Lower leg skin (tissue), 4 donors: ENCODE results near the gene ATAD3C. TPM values are rescaled to one million over a fixed set of nuclear protein-coding genes. Genes with fewer than 3 reads are reported as not detected.

Experiments
- DNase-seq, 2 donors: peaks; one replicate each; pipeline ENCODE4 v3.0.0-alpha.2; 2019; ENCODE audit warnings: low spot score in 2 of 2
- H3K4me3 ChIP-seq: fragments of 200-600 bp; sonication (generic); 2 replicates; pipeline ENCODE4 v1.5.1; 2017; ENCODE audit warnings: mild to moderate bottlenecking, low read depth; ENCODE audit not compliant: poor library complexity, severe bottlenecking
- CTCF ChIP-seq, 3 donors: fragments of 450-650 bp; IDR thresholded peaks; one replicate each; pipeline ENCODE4 v1.5.1; 2016; ENCODE audit warnings: antibody characterized with exemption in 3 of 3, mild to moderate bottlenecking in 3 of 3, moderate library complexity in 2 of 3
- POLR2A ChIP-seq, 2 donors: fragments of 450-650 bp; IDR thresholded peaks; one replicate each; pipeline ENCODE4 v1.6.1; 2016 to 2017; ENCODE audit warnings: antibody characterized with exemption in 2 of 2, mild to moderate bottlenecking in 1 of 2, moderate library complexity in 1 of 2
- WGBS, 2 donors: methylation state at CpG; one replicate each; pipeline ENCODE4 v1.1.5; 2018; 5-methylcytosine and 5-hydroxymethylcytosine counted together
- intact Hi-C: fragments of 100-400 bp; cut with DNase I; formaldehyde crosslinking; loops from one replicate; pipeline ENCODE4 v1.15.0; 2023; ENCODE audit warnings: low total_unique reads
- total RNA-seq, 4 donors: library from RNA; depleted of rRNA; stranded (reverse); fragments of >200 nt; gene quantifications; one replicate each; pipeline ENCODE4 v1.1.0, GENCODE V29; 2016

ATAD3C gene
- total RNA-seq, 4 donors from 2014 or later: 0.17 to 2.1 (median 0.63) TPM

- intact Hi-C loops: no loop called here
- DNase-seq: peak in 1 of 2 donors; percentile 91
- WGBS, 2 donors: 20 to 74% methylated on average over 1 to 5 of the region's 5 CpGs
- H3K4me3 ChIP-seq: no peak overlapping the region
- TF ChIP-seq POLR2A (IDR thresholded peaks at IDR 0.05): no peak
- no peak for TF ChIP-seq CTCF (IDR thresholded peaks at IDR 0.05)
Measured at GRCh38 chr1:1431845-1432273, 17.6 kb upstream of the ATAD3C start.

GRCh38 chr1:1432274-1432950 is 17.1 kb upstream of the ATAD3C start:
- 66 to 69% methylated on average over 23 to 25 of the region's 28 CpGs for WGBS, 2 donors
- peak in 1 of 2 donors; percentile 78 for DNase-seq
- TF ChIP-seq POLR2A (IDR thresholded peaks at IDR 0.05) (no peak), CTCF (IDR thresholded peaks at IDR 0.05) (no peak)
- intact Hi-C loops: no loop called here
- H3K4me3 ChIP-seq: no peak overlapping the region

DNA sequence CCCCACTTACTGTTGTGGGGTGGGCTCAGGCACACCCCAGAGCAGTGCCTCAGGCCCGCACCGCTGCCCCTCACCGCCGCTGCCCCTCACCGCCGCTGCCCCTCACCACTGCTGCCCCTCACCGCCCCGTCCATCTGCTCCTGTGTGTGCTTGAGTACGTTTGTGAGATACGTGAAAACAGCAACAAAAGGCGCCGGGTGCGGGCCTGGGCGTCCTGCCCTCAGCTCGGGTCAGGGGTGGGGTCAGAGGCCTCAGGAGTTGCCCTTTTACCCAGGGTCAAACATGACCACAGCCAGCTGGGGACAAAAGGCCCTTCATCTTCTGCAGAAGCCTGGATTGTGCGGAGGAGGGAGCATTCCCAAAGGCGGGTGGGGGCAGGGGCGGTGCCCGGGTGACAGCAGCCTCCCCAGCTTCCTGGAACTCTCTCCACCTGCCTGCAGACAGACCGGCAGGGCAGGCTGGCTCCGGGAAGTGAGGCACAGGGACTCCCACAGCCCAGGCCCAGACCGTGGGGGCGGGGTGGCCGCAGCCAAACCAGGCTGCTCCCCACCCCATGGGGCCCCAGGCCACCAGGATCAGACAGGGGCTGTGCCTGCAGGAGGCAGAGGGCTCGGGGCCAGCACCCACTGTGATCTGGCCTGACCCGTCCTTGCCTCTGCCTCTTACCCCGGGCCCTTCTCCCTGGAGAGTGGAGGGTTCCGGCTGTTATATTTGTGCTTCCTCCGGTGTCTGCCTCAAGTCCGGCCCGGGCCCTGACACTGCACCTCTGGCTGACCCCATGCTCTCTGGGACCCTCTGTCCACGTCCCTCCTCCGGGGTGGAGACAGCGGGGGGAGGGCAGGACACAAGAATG is 16.3 kb upstream of the ATAD3C start:
- peak; percentile 70 to 94 for DNase-seq
- no peak overlapping the region for H3K4me3 ChIP-seq
- intact Hi-C loops: no loop called here

DNA sequence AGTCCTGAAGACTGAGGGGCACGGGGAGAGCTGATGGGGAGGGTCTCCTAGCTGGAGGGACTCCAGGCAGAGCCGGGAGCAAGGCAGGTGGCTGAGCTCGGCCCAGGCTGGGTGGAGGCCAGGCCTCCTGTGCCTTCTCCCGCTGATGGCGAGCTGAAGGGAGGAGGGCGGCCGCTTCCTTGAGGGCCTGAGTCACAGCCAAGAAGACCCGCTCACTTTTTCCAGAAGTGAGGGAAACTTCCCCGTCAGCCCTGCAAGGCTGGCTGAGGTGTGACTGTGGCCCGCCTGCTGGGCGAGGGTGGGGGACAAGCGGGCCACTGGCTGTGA is 15.7 kb upstream of the ATAD3C start:
- WGBS, 2 donors: 18 to 29% methylated on average over 4 to 9 of the region's 12 CpGs
- no peak for TF ChIP-seq POLR2A (IDR thresholded peaks at IDR 0.05)
- no peak for TF ChIP-seq CTCF (IDR thresholded peaks at IDR 0.05)
- H3K4me3 ChIP-seq: no peak overlapping the region
- peak in 1 of 2 donors; percentile 87 for DNase-seq
- intact Hi-C loops: no loop called here

More for the DNA sequence above, 16.3 kb upstream of the ATAD3C start:
- WGBS, 2 donors: 37 to 43% methylated on average over 26 to 27 of the region's 34 CpGs
- TF ChIP-seq CTCF (IDR thresholded peaks at IDR 0.05) (no peak), POLR2A (IDR thresholded peaks at IDR 0.05) (no peak)

GRCh38 chr1:1434131-1434823 is 15.2 kb upstream of the ATAD3C start:
- intact Hi-C loops: no loop called here
- 6 to 30% methylated on average over 6 to 21 of the region's 32 CpGs for WGBS, 2 donors
- peak in 1 of 2 donors; percentile 90 for DNase-seq
- no peak overlapping the region for H3K4me3 ChIP-seq
- TF ChIP-seq POLR2A (IDR thresholded peaks at IDR 0.05) (no peak), CTCF (IDR thresholded peaks at IDR 0.05) (no peak)
